Ovary (tissue), 9 donors: ENCODE measurements around the gene SMG6. TPM values are rescaled to one million over a fixed set of nuclear protein-coding genes. Genes with fewer than 3 reads are reported as not detected.
A peak's percentile ranks its signal among the peaks of the same experiment; 100 is the strongest.

Source experiments
- DNase-seq, 5 donors: peaks; one replicate each; pipeline ENCODE4 v3.0.0-alpha.2; 2019 to 2020
- H3K27ac ChIP-seq, 2 donors: fragments of 200-600 bp; one replicate each; pipeline versions ENCODE4 v1.5.1 to v1.8.0; 2019 to 2022
- H3K27me3 ChIP-seq: fragments of 200-600 bp; one replicate; pipeline ENCODE4 v1.8.0; 2022
- H3K36me3 ChIP-seq: fragments of 200-600 bp; sonication (generic); one replicate; pipeline ENCODE4 v1.5.1; 2019
- H3K4me1 ChIP-seq: one replicate; pipeline ENCODE4 v1.8.1; 2013; ENCODE audit warnings: mild to moderate bottlenecking, moderate library complexity; ENCODE audit not compliant: insufficient read depth
- H3K4me3 ChIP-seq: fragments of 200-600 bp; sonication (generic); one replicate; pipeline ENCODE4 v1.5.1; 2017
- H3K9me3 ChIP-seq, 2 donors: fragments of 200-600 bp in 1 of 2; sonication (generic) in 1 of 2; one replicate each; pipeline versions ENCODE4 v1.5.1 to v1.8.1; 2013 to 2019; ENCODE audit warnings: mild to moderate bottlenecking in 1 of 2, moderate library complexity in 1 of 2
- CTCF ChIP-seq, 3 donors: fragments of 450-650 bp in 2 of 3; fragments of 200-600 bp in 1 of 3; IDR thresholded peaks; one replicate each; pipeline versions ENCODE4 v1.5.1 to v1.8.0; 2016 to 2022; ENCODE audit warnings: antibody characterized with exemption in 3 of 3, mild to moderate bottlenecking in 1 of 3
- EP300 ChIP-seq: sonication (generic); formaldehyde crosslinking; IDR thresholded peaks from one replicate; pipeline ENCODE4 v1.6.1; 2017; ENCODE audit warnings: antibody characterized with exemption
- POLR2A ChIP-seq: fragments of 450-650 bp; IDR thresholded peaks from one replicate; pipeline ENCODE4 v1.6.1; 2017; ENCODE audit warnings: antibody characterized with exemption, mild to moderate bottlenecking, moderate library complexity
- WGBS, 3 donors: extraction: QIAGEN DNeasy Blood & Tissue Kit in 1 of 3; methylation state at CpG; one replicate each; pipeline versions ENCODE4 v1.1.5 to v1.1.7; 2013 to 2017; 5-methylcytosine and 5-hydroxymethylcytosine counted together
- intact Hi-C, 4 donors: fragments of 100-400 bp; cut with DNase I; formaldehyde crosslinking; loops; one replicate each; pipeline versions ENCODE4 v1.11.0 to v1.15.1; 2022 to 2023
- polyA plus RNA-seq, 2 donors: library from polyadenylated mRNA; stranded (reverse); fragments of 200-250 nt in 1 of 2; fragments of 350-450 nt in 1 of 2; fragmentation: Illumina TruSeq in 1 of 2; extraction: RNeasy Lipid Tissue Mini Kit (QIAGEN cat#74804) in 1 of 2; gene quantifications; one replicate each; pipeline ENCODE4 v1.2.3, GENCODE V29; 2013 to 2014
- total RNA-seq, 7 donors: library from RNA; depleted of rRNA in 2 of 7; stranded (reverse); fragments of >200 nt in 2 of 7; fragmentation: NEBNext Ultra II Directional in 3 of 7; extraction: Animal tissue kit (Norgen Biotek cat#: 25700) in 3 of 7; gene quantifications; one replicate each; pipeline versions ENCODE4 v1.1.0 to v1.2.4, GENCODE V29; 2016 to 2023
- donor health status: DM: no; HTN: no; CAD: no; lungs with moderate emphysema.
- donor health status: DM: no; HTN: no; CAD: no.
- donor health status: Bipolar disorder and iron deficiency.
- donor health status: DM: yes; HTN: yes; CAD: no.
- donor health status: DM: no; HTN: no; CAD: no.
- donor health status: DM: yes; HTN: yes; CAD: no.

The SMG6 gene
- total and polyA plus RNA-seq, 9 donors = 33.8 to 66.0 (median 51.0) TPM

- H3K9me3 ChIP-seq = no peaks in the 10 kb centered on the region
- H3K27me3 ChIP-seq = no peaks in the 10 kb centered on the region
- H3K36me3 ChIP-seq = no peaks in the 10 kb centered on the region
- peak in 1 of 5 donors; percentile 8 for DNase-seq
- 67 to 75% (median 75%) methylated on average over 5 of the region's 5 CpGs for WGBS, 3 donors
- H3K4me3 ChIP-seq = no peak overlapping the region
- no peak overlapping the region for H3K27ac ChIP-seq
- peaks cover 31% of the 10 kb centered on the region for H3K4me1 ChIP-seq
- TF ChIP-seq POLR2A = no peak
- no peak for TF ChIP-seq EP300
- no peak for TF ChIP-seq CTCF (IDR thresholded peaks at IDR 0.05)
- intact Hi-C loops = no loop called here
Measured at GRCh38 chr17:2187758-2188157, 115.8 kb downstream of the SMG6 start.

GRCh38 chr17:2186937-2187336, 116.6 kb downstream of the SMG6 start:
- Histone ChIP-seq H3K27ac (no peak overlapping the region), H3K4me1 (peaks cover 31% of the 10 kb centered on the region), H3K36me3 (no peaks in the 10 kb centered on the region), H3K27me3 (no peaks in the 10 kb centered on the region), H3K4me3 (no peak overlapping the region), H3K9me3 (no peaks in the 10 kb centered on the region)
- 87 to 93% (median 89%) methylated on average over 4 of the region's 4 CpGs for WGBS, 3 donors
- TF ChIP-seq CTCF (IDR thresholded peaks at IDR 0.05) (no peak), POLR2A (no peak), EP300 (no peak)
- intact Hi-C loops = no loop called here
- no peak for DNase-seq

GRCh38 chr17:2184993-2185931, 118.3 kb downstream of the SMG6 start:
- H3K27ac ChIP-seq = no peak overlapping the region
- DNase-seq = peak in 1 of 5 donors; percentile 21
- H3K4me1 ChIP-seq = peaks cover 39% of the 10 kb centered on the region
- H3K9me3 ChIP-seq = no peaks in the 10 kb centered on the region
- 84 to 89% (median 89%) methylated on average over 19 of the region's 19 CpGs for WGBS, 3 donors
- H3K4me3 ChIP-seq = no peak overlapping the region
- no peaks in the 10 kb centered on the region for H3K27me3 ChIP-seq
- intact Hi-C loops = no loop called here
- H3K36me3 ChIP-seq = no peaks in the 10 kb centered on the region
- no peak for TF ChIP-seq POLR2A
- no peak for TF ChIP-seq CTCF (IDR thresholded peaks at IDR 0.05)
- TF ChIP-seq EP300 = no peak

- Histone ChIP-seq H3K9me3 (no peaks in the 10 kb centered on the region), H3K4me3 (no peak overlapping the region), H3K4me1 (peaks cover 38% of the 10 kb centered on the region), H3K27me3 (no peaks in the 10 kb centered on the region), H3K36me3 (no peaks in the 10 kb centered on the region), H3K27ac (peak overlapping the region in 1 of 2 donors; percentile 85)
- WGBS, 3 donors = 60 to 68% (median 68%) methylated on average over 5 of the region's 5 CpGs
- no peak for DNase-seq
- intact Hi-C loops = no loop called here
- no peak for TF ChIP-seq EP300
- no peak for TF ChIP-seq POLR2A
- no peak for TF ChIP-seq CTCF (IDR thresholded peaks at IDR 0.05)
Measured at GRCh38 chr17:2183346-2183745, 120.2 kb downstream of the SMG6 start.
